HFFc6 (cell line): ENCODE data around the gene PNP. TPM values are rescaled to one million over a fixed set of nuclear protein-coding genes. Genes with fewer than 3 reads are reported as not detected.
"Not testable (repeated sequence)": the region's sequence is repeated elsewhere in the genome, so short reads cannot be mapped to it uniquely, and the experiment has no call there.

ENCODE experiments used
- DNase-seq: peaks from one replicate; pipeline ENCODE4 v3.0.0-alpha.2; 2018
- H3K27ac Mint-ChIP-seq: 2 replicates; pipeline ENCODE4 v1.8.0; 2020; ENCODE audit warnings: mild to moderate bottlenecking, mixed read lengths
- H3K27me3 Mint-ChIP-seq: 2 replicates; pipeline ENCODE4 v1.8.0; 2021; ENCODE audit warnings: mild to moderate bottlenecking, moderate library complexity, mixed read lengths; ENCODE audit not compliant: insufficient read depth
- H3K36me3 Mint-ChIP-seq: 2 replicates; pipeline ENCODE4 v1.8.0; 2021; ENCODE audit warnings: low read depth, mixed read lengths
- H3K4me1 Mint-ChIP-seq: 2 replicates; pipeline ENCODE4 v1.8.0; 2020; ENCODE audit warnings: low read depth, mixed read lengths
- H3K4me3 Mint-ChIP-seq: 2 replicates; pipeline ENCODE4 v1.8.0; 2020; ENCODE audit warnings: mild to moderate bottlenecking, moderate library complexity, mixed read lengths
- H3K9me3 Mint-ChIP-seq: 2 replicates; pipeline ENCODE4 v1.8.0; 2020; ENCODE audit warnings: mild to moderate bottlenecking, mixed read lengths
- CTCF ChIP-seq: fragments of 200-600 bp; sonication (generic); IDR thresholded peaks from 2 replicates; pipeline ENCODE4 v1.5.0; 2021; ENCODE audit warnings: antibody characterized with exemption, mild to moderate bottlenecking
- total RNA-seq, 6 experiments: library from RNA; stranded (reverse); fragmentation: NEBNext Ultra II Directional; extraction: Animal tissue kit (Norgen Biotek cat#: 25700); gene quantifications; 2 replicates in 1 of 6; 3 replicates in 5 of 6; pipeline ENCODE4 v1.2.3, GENCODE V29; 2021

The PNP gene
- total RNA-seq, 6 experiments from 2014 or later: 19.8 to 32.3 (median 25.7) TPM

GRCh38 chr14:20440882-20441281 is 28.3 kb upstream of the PNP start:
- H3K9me3 Mint-ChIP-seq: no peaks in the 10 kb centered on the region
- peaks cover 4% of the 10 kb centered on the region for H3K27me3 Mint-ChIP-seq
- H3K4me1 Mint-ChIP-seq: peaks cover 12% of the 10 kb centered on the region
- TF ChIP-seq CTCF: no peak
- H3K4me3 Mint-ChIP-seq: no peak overlapping the region
- no peaks in the 10 kb centered on the region for H3K36me3 Mint-ChIP-seq
- no peak overlapping the region for H3K27ac Mint-ChIP-seq
- no peak for DNase-seq

- H3K36me3 Mint-ChIP-seq: no peaks in the 10 kb centered on the region
- no peaks in the 10 kb centered on the region for H3K9me3 Mint-ChIP-seq
- H3K27ac Mint-ChIP-seq: no peak overlapping the region
- no peak for TF ChIP-seq CTCF
- peaks cover 4% of the 10 kb centered on the region for H3K27me3 Mint-ChIP-seq
- H3K4me1 Mint-ChIP-seq: peaks cover 8% of the 10 kb centered on the region; the same call in 1 of the 2 replicates
- DNase-seq: no peak
- no peak overlapping the region for H3K4me3 Mint-ChIP-seq
Measured at GRCh38 chr14:20441461-20441860, 27.7 kb upstream of the PNP start.

- not testable (repeated sequence) for H3K9me3 Mint-ChIP-seq, H3K4me3 Mint-ChIP-seq, H3K27me3 Mint-ChIP-seq, H3K4me1 Mint-ChIP-seq, DNase-seq, H3K27ac Mint-ChIP-seq
- H3K36me3 Mint-ChIP-seq: peaks cover 15% of the 10 kb centered on the region
Measured at GRCh38 chr14:20443650-20444049, 25.6 kb upstream of the PNP start.

- Mint-ChIP-seq H3K27ac (no peak overlapping the region), H3K4me3 (no peak overlapping the region), H3K9me3 (no peaks in the 10 kb centered on the region)
Measured at GRCh38 chr14:20446889-20447288, 22.3 kb upstream of the PNP start.

GRCh38 chr14:20452831-20453230 is 16.4 kb upstream of the PNP start:
- not testable (repeated sequence) for H3K27me3 Mint-ChIP-seq, DNase-seq, H3K4me1 Mint-ChIP-seq, H3K9me3 Mint-ChIP-seq, H3K27ac Mint-ChIP-seq
- Mint-ChIP-seq H3K4me3 (0 out of 2 replicates have a peak overlapping the region, but pooled peaks have one; percentile 9), H3K36me3 (peaks cover 37% of the 10 kb centered on the region)

More at GRCh38 chr14:20446889-20447288, 22.3 kb upstream of the PNP start:
- no peak for TF ChIP-seq CTCF
- no peaks in the 10 kb centered on the region; the same call in 1 of the 2 replicates for H3K27me3 Mint-ChIP-seq
- peaks cover 33% of the 10 kb centered on the region for H3K36me3 Mint-ChIP-seq
- H3K4me1 Mint-ChIP-seq: no peaks in the 10 kb centered on the region
- no peak for DNase-seq

- Mint-ChIP-seq H3K36me3 (peaks cover 24% of the 10 kb centered on the region), H3K27ac (no peak within 1 kb of the TSS), H3K27me3 (peaks cover 1% of the 10 kb centered on the region; the same call in 1 of the 2 replicates), H3K4me1 (peaks cover 6% of the 10 kb centered on the region), H3K9me3 (no peaks in the 10 kb centered on the region), H3K4me3 (no peak within 1 kb of the TSS)
- no peak for TF ChIP-seq CTCF
- peak; percentile 98 for DNase-seq
Measured at GRCh38 chr14:20454516-20455354, 14.5 kb upstream of the PNP start, which contains the start of the genes APEX1 and OSGEP. Gene APEX1, plus strand, starts transcription at chr14:20455226. Its CDS starts 420 bp downstream, at chr14:20455646. Gene OSGEP, minus strand, starts transcription at chr14:20454812. Its CDS starts 129 bp downstream, at chr14:20454683.
